BE2C (cell line): Measurements from ENCODE around the gene WDR64.
"Not testable (repeated sequence)": the region's sequence is repeated elsewhere in the genome, so short reads cannot be mapped to it uniquely, and the experiment has no call there.

Source experiments
- DNase-seq: peaks from one replicate; pipeline ENCODE4 v3.0.0-alpha.2; 2020
- H3K27me3 ChIP-seq: fragments of 250-450 bp; sonication (Bioruptor Pico); 2 replicates; pipeline ENCODE4 v1.5.1; 2020; ENCODE audit warnings: mild to moderate bottlenecking
- H3K36me3 ChIP-seq: fragments of 250-450 bp; sonication (Bioruptor Pico); 2 replicates; pipeline ENCODE4 v1.5.1; 2020; ENCODE audit warnings: mild to moderate bottlenecking
- H3K4me1 ChIP-seq: fragments of 250-450 bp; sonication (Bioruptor Pico); 2 replicates; pipeline ENCODE4 v1.5.1; 2020
- H3K4me3 ChIP-seq: 2 replicates; pipeline ENCODE4 v1.5.1; 2011; ENCODE audit warnings: low read depth, low read length
- H3K9me3 ChIP-seq: fragments of 250-450 bp; sonication (Bioruptor Pico); 2 replicates; pipeline ENCODE4 v1.5.1; 2020
- CTCF ChIP-seq: IDR thresholded peaks from 2 replicates; pipeline ENCODE4 v1.5.1; 2012; ENCODE audit warnings: mild to moderate bottlenecking, low read depth, low read length

The WDR64 gene

GRCh38 chr1:241800640-241801039, 148.6 kb downstream of the WDR64 start:
- H3K4me1 ChIP-seq, result no peaks in the 10 kb centered on the region

GRCh38 chr1:241802863-241803262, 150.8 kb downstream of the WDR64 start:
- DNase-seq, result no peak
- H3K4me1 ChIP-seq, result no peaks in the 10 kb centered on the region
- H3K27me3 ChIP-seq, result no peaks in the 10 kb centered on the region
- H3K36me3 ChIP-seq, result no peaks in the 10 kb centered on the region
- no peak overlapping the region for H3K4me3 ChIP-seq
- TF ChIP-seq CTCF, result no peak
- H3K9me3 ChIP-seq, result no peaks in the 10 kb centered on the region

More at GRCh38 chr1:241800640-241801039, 148.6 kb downstream of the WDR64 start:
- no peaks in the 10 kb centered on the region for H3K9me3 ChIP-seq
- no peaks in the 10 kb centered on the region for H3K27me3 ChIP-seq
- no peak for TF ChIP-seq CTCF
- no peaks in the 10 kb centered on the region for H3K36me3 ChIP-seq
- no peak for DNase-seq
- H3K4me3 ChIP-seq, result no peak overlapping the region

GRCh38 chr1:241804706-241805105, 152.6 kb downstream of the WDR64 start:
- not testable (repeated sequence) for DNase-seq, H3K27me3 ChIP-seq, H3K4me1 ChIP-seq, H3K9me3 ChIP-seq, H3K36me3 ChIP-seq, H3K4me3 ChIP-seq

GRCh38 chr1:241808265-241808664, 156.2 kb downstream of the WDR64 start:
- Histone ChIP-seq H3K4me3 (no peak overlapping the region), H3K36me3 (no peaks in the 10 kb centered on the region), H3K27me3 (no peaks in the 10 kb centered on the region; the same call in 1 of the 2 replicates), H3K4me1 (no peaks in the 10 kb centered on the region), H3K9me3 (no peaks in the 10 kb centered on the region)
- no peak for TF ChIP-seq CTCF
- DNase-seq, result no peak

GRCh38 chr1:241810769-241811405, 158.8 kb downstream of the WDR64 start:
- no peaks in the 10 kb centered on the region; the same call in 1 of the 2 replicates for H3K27me3 ChIP-seq
- TF ChIP-seq CTCF, result no peak
- no peak overlapping the region for H3K4me3 ChIP-seq
- DNase-seq, result no peak
- H3K4me1 ChIP-seq, result no peaks in the 10 kb centered on the region
- no peaks in the 10 kb centered on the region for H3K9me3 ChIP-seq
- no peaks in the 10 kb centered on the region for H3K36me3 ChIP-seq

- H3K27me3 ChIP-seq, result peaks cover under 1% of the 10 kb centered on the region
- no peaks in the 10 kb centered on the region for H3K9me3 ChIP-seq
- no peak for TF ChIP-seq CTCF
- H3K4me3 ChIP-seq, result no peak overlapping the region
- no peak for DNase-seq
- no peaks in the 10 kb centered on the region for H3K36me3 ChIP-seq
- H3K4me1 ChIP-seq, result no peaks in the 10 kb centered on the region
Observed at GRCh38 chr1:241813768-241814320, 161.8 kb downstream of the WDR64 start.

- Histone ChIP-seq H3K36me3 (no peaks in the 10 kb centered on the region), H3K4me3 (no peak overlapping the region), H3K27me3 (peaks cover 4% of the 10 kb centered on the region), H3K4me1 (no peaks in the 10 kb centered on the region), H3K9me3 (no peaks in the 10 kb centered on the region)
- no peak for TF ChIP-seq CTCF
- no peak for DNase-seq
Observed at GRCh38 chr1:241816008-241816407, 163.9 kb downstream of the WDR64 start.
